ENCODE data around the gene TWIST2.

GRCh38 chr2:238905224-238905623 lies 57.3 kb downstream of the TWIST2 start:
- no peak for TF ChIP-seq POLR2A (IDR thresholded peaks at IDR 0.05; ENCODE audit: low read depth, low read length)
- no peak for TF ChIP-seq POLR2AphosphoS5 (IDR thresholded peaks at IDR 0.05; ENCODE audit: low read depth, low read length)

Measured in GM12892 (cell line).